CMK (cell line): ENCODE data around the gene ZNF625.

Experiments
- DNase-seq: peaks from one replicate; pipeline ENCODE4 v3.0.0-alpha.2; 2010; ENCODE audit warnings: low read depth

Gene ZNF625

GRCh38 chr19:12156223-12157058, at the start of gene ZNF625:
Gene ZNF625, minus strand, starts transcription at chr19:12156734. Its CDS starts 176 bp downstream, at chr19:12156558.
- peak; percentile 72 for DNase-seq

- no peak for DNase-seq
Measured at GRCh38 chr19:12205296-12205695, 48.8 kb upstream of the ZNF625 start.

GRCh38 chr19:12202250-12202649, 45.7 kb upstream of the ZNF625 start:
- DNase-seq: no peak

- no peak for DNase-seq
Measured at GRCh38 chr19:12199757-12200419, 43.4 kb upstream of the ZNF625 start.

- no peak for DNase-seq
Measured at GRCh38 chr19:12198136-12198535, 41.6 kb upstream of the ZNF625 start.

- DNase-seq: no peak
Measured at GRCh38 chr19:12194827-12195731, 38.5 kb upstream of the ZNF625 start.

- DNase-seq: no peak
Measured at GRCh38 chr19:12187625-12188024, 31.1 kb upstream of the ZNF625 start.

GRCh38 chr19:12180377-12180776, 23.8 kb upstream of the ZNF625 start:
- no peak for DNase-seq

GRCh38 chr19:12166626-12167025, 10.1 kb upstream of the ZNF625 start:
- DNase-seq: no peak

- DNase-seq: no peak
Measured at GRCh38 chr19:12163826-12164225, 7.3 kb upstream of the ZNF625 start.

GRCh38 chr19:12162882-12163806, 6.6 kb upstream of the ZNF625 start, which contains the start of gene ZNF136:
Gene ZNF136, plus strand, starts transcription at chr19:12163096. Its CDS starts 108 bp downstream, at chr19:12163204.
- DNase-seq: peak; percentile 83

- no peak for DNase-seq
Measured at GRCh38 chr19:12162513-12162881, 6.0 kb upstream of the ZNF625 start.

- DNase-seq: no peak
Measured at GRCh38 chr19:12159773-12160414, 3.4 kb upstream of the ZNF625 start.

- no peak for DNase-seq
Measured at GRCh38 chr19:12155324-12155860, 1.1 kb downstream of the ZNF625 start.

GRCh38 chr19:12145348-12145747, 11.2 kb downstream of the ZNF625 start:
- DNase-seq: no peak

GRCh38 chr19:12141405-12141736, 15.2 kb downstream of the ZNF625 start:
- DNase-seq: no peak

- DNase-seq: peak; percentile 76
Measured at GRCh38 chr19:12140545-12141404, 15.8 kb downstream of the ZNF625 start.

GRCh38 chr19:12139885-12140544, 16.5 kb downstream of the ZNF625 start, which contains the start of gene ZNF20:
Gene ZNF20, minus strand, starts transcription at chr19:12140350. Its CDS starts 168 bp downstream, at chr19:12140182.
- peak; percentile 89 for DNase-seq

- DNase-seq: no peak
Measured at GRCh38 chr19:12139269-12139668, 17.3 kb downstream of the ZNF625 start.
